Pancreas (tissue), 10 donors: Measurements from ENCODE around the gene MEDAG. TPM values are rescaled to one million over a fixed set of nuclear protein-coding genes. Genes with fewer than 3 reads are reported as not detected.

Source experiments
- ATAC-seq, 4 donors: fragments of 200-7000 bp; cut with Tn5 transposase; one replicate each; pipeline versions ENCODE4 v1.8.0 to v1.9.1; 2020; ENCODE audit warnings: mild to moderate bottlenecking in 4 of 4, moderate library complexity in 4 of 4
- DNase-seq, 6 donors: peaks; one replicate each; pipeline ENCODE4 v3.0.0-alpha.2; 2020
- FAIRE-seq: peaks from 2 replicates; lab custom pipeline; 2012; peaks lifted over from hg19 to GRCh38; lab: Jason Lieb, UNC
- H3K27ac ChIP-seq, 4 donors: fragments of 200-600 bp; sonication (generic); 1 replicate in 3 of 4; 2 replicates in 1 of 4; pipeline versions ENCODE4 v1.5.0 to v1.8.0; 2020
- H3K27me3 ChIP-seq, 4 donors: fragments of 200-600 bp; one replicate each; pipeline ENCODE4 v1.8.0; 2021
- H3K36me3 ChIP-seq, 3 donors: fragments of 200-600 bp; sonication (generic) in 1 of 3; one replicate each; pipeline versions ENCODE4 v1.5.0 to v1.8.0; 2020 to 2021
- H3K4me1 ChIP-seq, 3 donors: fragments of 200-600 bp; one replicate each; pipeline ENCODE4 v1.8.0; 2021
- H3K4me3 ChIP-seq, 4 donors: fragments of 200-600 bp; sonication (generic) in 2 of 4; one replicate each; pipeline versions ENCODE4 v1.5.0 to v1.8.0; 2020 to 2021
- H3K9me3 ChIP-seq, 4 donors: fragments of 200-600 bp; one replicate each; pipeline ENCODE4 v1.8.0; 2021
- CTCF ChIP-seq, 4 donors: fragments of 200-600 bp; sonication (generic) in 3 of 4; IDR thresholded peaks; one replicate each; pipeline versions ENCODE4 v1.5.0 to v1.8.0; 2021; ENCODE audit warnings: antibody characterized with exemption in 4 of 4
- WGBS, 2 donors: extraction: QIAGEN DNeasy Blood & Tissue Kit; methylation state at CpG; one replicate each; pipeline ENCODE4 v1.1.7; 2013; 5-methylcytosine and 5-hydroxymethylcytosine counted together
- intact Hi-C, 3 donors: fragments of 100-400 bp; cut with DNase I; formaldehyde crosslinking; loops; one replicate each; pipeline versions ENCODE4 v1.11.1 to v1.14.2; 2022
- polyA plus RNA-seq, 2 donors: library from polyadenylated mRNA; stranded (reverse); fragments of 200-250 nt; gene quantifications; one replicate each; pipeline ENCODE4 v1.2.3, GENCODE V29; 2013
- total RNA-seq, 6 donors: library from RNA; stranded (reverse); fragmentation: NEBNext Ultra II Directional in 4 of 6; extraction: Animal tissue kit (Norgen Biotek cat#: 25700) in 4 of 6; gene quantifications; one replicate each; pipeline versions ENCODE4 v1.2.1 to v1.2.4, GENCODE V29; 2021 to 2023
- donor health status: healthy with polysubstance abuse.
- donor health status: DM: no; HTN: no; CAD: no; lungs with moderate emphysema.
- donor health status: DM: no; HTN: no; CAD: no.
- donor health status: control.
- donor health status: control.
- donor health status: Bipolar disorder and iron deficiency.
- donor health status: DM: yes; HTN: yes; CAD: no.
- donor health status: DM: no; HTN: no; CAD: no.
- donor health status: DM: no; HTN: no; CAD: no.
- donor health status: DM: yes; HTN: yes; CAD: no.

The MEDAG gene
- total and polyA plus RNA-seq, 8 donors = 0.56 to 6.7 (median 3.7) TPM

GRCh38 chr13:30918662-30919405, 12.8 kb downstream of the MEDAG start:
- no peak for FAIRE-seq
- intact Hi-C loops = no loop called here
- Histone ChIP-seq H3K4me1 (no peaks in the 10 kb centered on the region), H3K27me3 (no peaks in the 10 kb centered on the region), H3K36me3 (no peaks in the 10 kb centered on the region), H3K27ac (no peak overlapping the region), H3K9me3 (no peaks in the 10 kb centered on the region), H3K4me3 (no peak overlapping the region)
- ATAC-seq = no peak
- WGBS, 2 donors = 60 to 67% methylated on average over 6 of the region's 6 CpGs
- no peak for DNase-seq
- no peak for TF ChIP-seq CTCF (IDR thresholded peaks at IDR 0.05)

GRCh38 chr13:30920162-30920909, 14.3 kb downstream of the MEDAG start:
- Histone ChIP-seq H3K36me3 (no peaks in the 10 kb centered on the region), H3K4me1 (no peaks in the 10 kb centered on the region), H3K9me3 (no peaks in the 10 kb centered on the region), H3K27ac (no peak overlapping the region), H3K4me3 (no peak overlapping the region), H3K27me3 (no peaks in the 10 kb centered on the region)
- no peak for FAIRE-seq
- no peak for TF ChIP-seq CTCF (IDR thresholded peaks at IDR 0.05)
- 58 to 79% methylated on average over 5 of the region's 5 CpGs for WGBS, 2 donors
- no peak for DNase-seq
- intact Hi-C loops = no loop called here
- no peak for ATAC-seq

DNA sequence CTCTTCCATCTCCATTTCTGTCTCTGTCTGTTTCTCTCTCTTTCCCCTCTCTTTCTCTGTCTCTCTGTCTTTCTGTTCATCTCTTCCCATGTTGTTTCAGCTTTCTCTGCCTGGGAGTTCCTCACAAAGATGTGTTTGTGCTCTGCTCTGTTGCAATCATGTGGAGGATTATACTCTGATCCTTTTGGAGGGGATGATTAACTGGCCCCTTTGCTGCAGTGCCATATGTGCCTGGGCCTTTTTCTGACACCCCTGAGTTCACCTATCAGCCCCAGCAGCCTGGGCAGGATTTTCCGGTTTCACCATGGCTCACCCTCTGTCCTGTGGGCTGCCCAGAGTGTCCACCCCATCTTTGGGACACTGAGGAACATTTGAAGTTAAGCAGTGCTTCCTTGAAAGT, 17.3 kb downstream of the MEDAG start:
- DNase-seq (no peak), FAIRE-seq (no peak), ATAC-seq (no peak)
- Histone ChIP-seq H3K27me3 (no peaks in the 10 kb centered on the region), H3K9me3 (no peaks in the 10 kb centered on the region), H3K36me3 (no peaks in the 10 kb centered on the region), H3K27ac (no peak overlapping the region), H3K4me3 (no peak overlapping the region), H3K4me1 (no peaks in the 10 kb centered on the region)
- WGBS, 2 donors = 44 to 50% methylated on average over 1 of the region's 1 CpG
- intact Hi-C loops = no loop called here
- TF ChIP-seq CTCF (IDR thresholded peaks at IDR 0.05) = no peak

DNA sequence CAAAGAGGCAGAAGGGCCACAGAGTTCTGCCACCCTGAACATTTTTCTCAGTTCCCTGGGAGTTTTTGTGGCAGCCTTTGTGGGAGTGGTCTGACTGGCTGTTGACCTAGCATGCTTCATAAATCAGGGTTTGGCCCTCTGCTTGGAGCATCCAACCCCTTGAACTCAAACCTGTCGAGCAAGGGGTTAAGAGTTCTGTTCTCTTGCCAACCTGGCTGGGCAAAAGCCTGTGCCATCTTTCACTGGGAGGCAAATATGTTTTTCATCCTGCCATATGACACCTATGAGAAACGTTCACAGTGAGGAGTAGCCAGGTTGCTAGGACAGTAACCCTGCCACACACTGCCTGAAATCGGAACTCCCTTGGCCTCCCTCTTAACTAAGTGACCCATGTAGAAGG, 18.6 kb downstream of the MEDAG start:
- H3K27ac ChIP-seq = no peak overlapping the region
- ATAC-seq (no peak), DNase-seq (no peak), FAIRE-seq (no peak)
- H3K4me3 ChIP-seq = no peak overlapping the region
- 26 to 38% methylated on average over 3 of the region's 3 CpGs for WGBS, 2 donors
- H3K27me3 ChIP-seq = no peaks in the 10 kb centered on the region
- H3K9me3 ChIP-seq = no peaks in the 10 kb centered on the region
- intact Hi-C loops = no loop called here
- no peaks in the 10 kb centered on the region for H3K4me1 ChIP-seq
- TF ChIP-seq CTCF (IDR thresholded peaks at IDR 0.05) = no peak
- H3K36me3 ChIP-seq = no peaks in the 10 kb centered on the region

DNA sequence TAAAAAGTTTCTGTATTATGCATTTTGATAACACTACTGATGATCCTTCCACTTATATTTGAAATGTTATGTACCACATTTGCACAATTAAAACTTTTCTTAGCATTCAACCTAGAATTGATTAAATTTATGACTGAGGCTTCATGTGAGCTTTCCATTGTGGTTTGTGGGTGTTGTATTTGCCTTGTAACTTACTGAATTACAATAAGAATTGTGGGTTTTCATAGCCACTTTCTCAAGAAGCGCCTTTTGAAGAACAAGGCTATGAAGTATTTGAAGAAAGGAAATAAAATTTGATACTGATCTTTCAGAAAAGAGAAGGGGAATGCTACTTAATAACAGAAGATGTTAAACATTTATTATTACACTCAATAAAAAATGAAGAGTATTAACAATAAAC, 19.4 kb downstream of the MEDAG start:
- no peaks in the 10 kb centered on the region for H3K9me3 ChIP-seq
- no peaks in the 10 kb centered on the region for H3K4me1 ChIP-seq
- WGBS, 2 donors = 82 to 87% methylated on average over 1 of the region's 1 CpG
- H3K27ac ChIP-seq = no peak overlapping the region
- peaks cover 0 to 2% (median 0%) of the 10 kb centered on the region in 4 donors for H3K27me3 ChIP-seq
- H3K36me3 ChIP-seq = no peaks in the 10 kb centered on the region
- no peak overlapping the region for H3K4me3 ChIP-seq
- FAIRE-seq (no peak), DNase-seq (no peak), ATAC-seq (no peak)
- intact Hi-C loops = no loop called here
- TF ChIP-seq CTCF (IDR thresholded peaks at IDR 0.05) = no peak
